H9 (cell line): ENCODE data around the gene MS4A18. TPM values are rescaled to one million over a fixed set of nuclear protein-coding genes. Genes with fewer than 3 reads are reported as not detected.

Source experiments
- DNase-seq: peaks from one replicate; pipeline ENCODE4 v3.0.0-alpha.2; 2017
- H2AFZ ChIP-seq: one replicate; pipeline ENCODE4 v1.6.1; 2013; ENCODE audit warnings: mild to moderate bottlenecking, low read length, control low read depth, moderate library complexity
- H2AK5ac ChIP-seq: 2 replicates; pipeline ENCODE4 v1.6.1; 2013; ENCODE audit warnings: low read length, control low read depth, mixed read lengths; ENCODE audit not compliant: insufficient read length
- H2BK120ac ChIP-seq: one replicate; pipeline ENCODE4 v1.6.1; 2013; ENCODE audit warnings: low read depth, mild to moderate bottlenecking, low read length, control low read depth, inconsistent platforms; ENCODE audit not compliant: poor library complexity, severe bottlenecking
- H2BK12ac ChIP-seq: 2 replicates; pipeline ENCODE4 v1.6.1; 2013; ENCODE audit warnings: low read length, control low read depth, mixed read lengths, low read depth; ENCODE audit not compliant: insufficient read length
- H2BK15ac ChIP-seq: 2 replicates; pipeline ENCODE4 v1.6.1; 2013; ENCODE audit warnings: low read depth, low read length, control low read depth
- H2BK20ac ChIP-seq: one replicate; pipeline ENCODE4 v1.6.1; 2013; ENCODE audit warnings: low read depth, mild to moderate bottlenecking, low read length, control low read depth, inconsistent platforms; ENCODE audit not compliant: poor library complexity, severe bottlenecking
- H2BK5ac ChIP-seq: 2 replicates; pipeline ENCODE4 v1.6.1; 2013; ENCODE audit warnings: low read length, control low read depth, mixed read lengths; ENCODE audit not compliant: insufficient read length
- H3K14ac ChIP-seq: 2 replicates; pipeline ENCODE4 v1.6.1; 2013; ENCODE audit warnings: low read length, control low read depth; ENCODE audit not compliant: insufficient read depth
- H3K18ac ChIP-seq: 2 replicates; pipeline ENCODE4 v1.6.1; 2013; ENCODE audit warnings: low read depth, mild to moderate bottlenecking, mixed read lengths, low read length, control low read depth; ENCODE audit not compliant: insufficient read length
- H3K23ac ChIP-seq: 2 replicates; pipeline ENCODE4 v1.6.1; 2013; ENCODE audit warnings: low read length, control low read depth, mixed read lengths, low read depth; ENCODE audit not compliant: insufficient read length
- H3K23me2 ChIP-seq: 2 replicates; pipeline ENCODE4 v1.6.1; 2013; ENCODE audit warnings: low read depth, mild to moderate bottlenecking, mixed read lengths, low read length, control low read depth; ENCODE audit not compliant: insufficient read length, poor library complexity, severe bottlenecking
- H3K27ac ChIP-seq: 2 replicates; pipeline ENCODE4 v1.5.1; 2013; ENCODE audit warnings: low read length, control low read depth, mixed read lengths, low read depth; ENCODE audit not compliant: insufficient read length
- H3K27me3 ChIP-seq: 2 replicates; pipeline ENCODE4 v1.6.1; 2013; ENCODE audit warnings: low read length, control low read depth, inconsistent platforms; ENCODE audit not compliant: insufficient read depth
- H3K4ac ChIP-seq: 2 replicates; pipeline ENCODE4 v1.6.1; 2013; ENCODE audit warnings: low read depth, mild to moderate bottlenecking, control low read depth, inconsistent platforms, low read length, moderate library complexity
- H3K4me1 ChIP-seq: 2 replicates; pipeline ENCODE4 v1.6.1; 2013; ENCODE audit warnings: low read length, control low read depth, inconsistent platforms; ENCODE audit not compliant: insufficient read depth
- H3K4me2 ChIP-seq: 2 replicates; pipeline ENCODE4 v1.6.1; 2013; ENCODE audit warnings: low read length, control low read depth, mixed read lengths; ENCODE audit not compliant: insufficient read length, insufficient read depth
- H3K56ac ChIP-seq: 2 replicates; pipeline ENCODE4 v1.6.1; 2013; ENCODE audit warnings: low read depth, mild to moderate bottlenecking, mixed read lengths, low read length, control low read depth; ENCODE audit not compliant: insufficient read length
- H3K79me1 ChIP-seq: 2 replicates; pipeline ENCODE4 v1.6.1; 2013; ENCODE audit warnings: low read depth, mild to moderate bottlenecking, moderate library complexity, low read length, control low read depth, inconsistent platforms; ENCODE audit not compliant: insufficient read depth, poor library complexity, severe bottlenecking
- H3K79me2 ChIP-seq: 2 replicates; pipeline ENCODE4 v1.6.1; 2013; ENCODE audit warnings: low read length, control low read depth, inconsistent platforms; ENCODE audit not compliant: insufficient read depth
- H3K9ac ChIP-seq: 2 replicates; pipeline ENCODE4 v1.6.1; 2013; ENCODE audit warnings: low read length, control low read depth, mixed read lengths; ENCODE audit not compliant: insufficient read length; ENCODE audit errors: extremely low read depth
- H3K9me3 ChIP-seq: one replicate; pipeline ENCODE4 v1.6.1; 2013; ENCODE audit warnings: low read depth, low read length, inconsistent platforms; ENCODE audit not compliant: control insufficient read depth
- H3T11ph ChIP-seq: one replicate; pipeline ENCODE4 v1.6.1; 2013; ENCODE audit warnings: mild to moderate bottlenecking, low read length, control low read depth, inconsistent platforms
- H4K20me1 ChIP-seq: one replicate; pipeline ENCODE4 v1.6.1; 2013; ENCODE audit not compliant: control insufficient read depth, insufficient read length, insufficient read depth
- H4K5ac ChIP-seq: 2 replicates; pipeline ENCODE4 v1.6.1; 2013; ENCODE audit warnings: low read depth, mild to moderate bottlenecking, mixed read lengths, low read length, control low read depth; ENCODE audit not compliant: insufficient read length
- H4K8ac ChIP-seq: replicated peaks from 2 replicates; pipeline ENCODE4 v1.6.1; 2013; ENCODE audit warnings: low read length, control low read depth, mixed read lengths, low read depth; ENCODE audit not compliant: insufficient read length
- H4K91ac ChIP-seq: 2 replicates; pipeline ENCODE4 v1.6.1; 2013; ENCODE audit warnings: low read depth, mild to moderate bottlenecking, moderate library complexity, mixed read lengths, low read length, control low read depth; ENCODE audit not compliant: insufficient read length
- H3K27ac Mint-ChIP-seq, 3 experiments: 2 replicates in 2 of 3; 3 replicates in 1 of 3; pipeline ENCODE4 v1.8.0; 2020 to 2021; ENCODE audit warnings: mixed read lengths in 3 of 3, mild to moderate bottlenecking in 1 of 3, moderate library complexity in 1 of 3
- H3K27me3 Mint-ChIP-seq: 2 replicates; pipeline ENCODE4 v1.8.0; 2021; ENCODE audit warnings: low read depth, mild to moderate bottlenecking, moderate library complexity, mixed read lengths
- H3K36me3 Mint-ChIP-seq, 3 experiments: 2 replicates in 2 of 3; 3 replicates in 1 of 3; pipeline ENCODE4 v1.8.0; 2020 to 2021; ENCODE audit warnings: low read depth in 3 of 3, mixed read lengths in 3 of 3; ENCODE audit not compliant: insufficient read depth in 1 of 3
- H3K4me1 Mint-ChIP-seq, 2 experiments: 2 replicates each; pipeline ENCODE4 v1.8.0; 2020; ENCODE audit warnings: mixed read lengths in 2 of 2
- H3K4me3 Mint-ChIP-seq, 2 experiments: 2 replicates in 1 of 2; 3 replicates in 1 of 2; pipeline ENCODE4 v1.8.0; 2020 to 2021; ENCODE audit warnings: mild to moderate bottlenecking in 2 of 2, mixed read lengths in 2 of 2, moderate library complexity in 1 of 2
- H3K9me3 Mint-ChIP-seq, 2 experiments: 2 replicates in 1 of 2; 3 replicates in 1 of 2; pipeline ENCODE4 v1.8.0; 2020; ENCODE audit warnings: mild to moderate bottlenecking in 2 of 2, mixed read lengths in 2 of 2, moderate library complexity in 1 of 2
- WGBS: extraction: QIAGEN DNeasy Blood & Tissue Kit; methylation state at CpG from one replicate; pipeline ENCODE4 v1.1.7; 2013; ENCODE audit warnings: missing lambda C conversion rate, low lambda C conversion rate, mixed read lengths; ENCODE audit not compliant: insufficient read length; ENCODE audit errors: extremely low coverage; 5-methylcytosine and 5-hydroxymethylcytosine counted together
- total RNA-seq: library from RNA; stranded (reverse); gene quantifications from 2 replicates; pipeline ENCODE4 v1.2.1, GENCODE V29; 2021
- TF ChIP-seq, protein P1 (sequence below): fragments of 200-600 bp; sonication (generic); conservative IDR thresholded peaks from 3 replicates; pipeline ENCODE4 v1.8.0; 2021; ENCODE audit warnings: antibody characterized with exemption, mild to moderate bottlenecking

Gene MS4A18
- total RNA-seq, 1 experiment from 2014 or later: not detected

GRCh38 chr11:60774726-60775125, 50.2 kb downstream of the MS4A18 start:
- Mint-ChIP-seq H3K4me3 (no peak overlapping the region), H3K27ac (no peak overlapping the region; a peak in 1 of 7 replicates), H3K27me3 (peaks cover 13% of the 10 kb centered on the region), H3K4me1 (peaks cover 4 to 7% of the 10 kb centered on the region in 2 experiments; a peak in 3 of 4 replicates), H3K36me3 (no peaks in the 10 kb centered on the region), H3K9me3 (no peaks in the 10 kb centered on the region)
- no CpG with 5 or more reads among the region's 13 CpGs for WGBS
- no peak overlapping the region for H3K4me2 ChIP-seq
- no peak overlapping the region for H3K18ac ChIP-seq
- H3K79me2 ChIP-seq: no peaks in the 10 kb centered on the region
- H3K4ac ChIP-seq: no peak overlapping the region
- H2AFZ ChIP-seq: no peak overlapping the region
- H3K9ac ChIP-seq: no peak overlapping the region
- no peak overlapping the region for H3K23ac ChIP-seq
- no peak overlapping the region for H2BK5ac ChIP-seq
- H2AK5ac ChIP-seq: no peak overlapping the region
- no peak overlapping the region for H3K14ac ChIP-seq
- H4K91ac ChIP-seq: no peak overlapping the region
- H4K8ac ChIP-seq: no peak overlapping the region
- H3K27me3 ChIP-seq: no peaks in the 10 kb centered on the region
- no peak overlapping the region for H4K5ac ChIP-seq
- H2BK15ac ChIP-seq: no peak overlapping the region
- DNase-seq: no peak
- H3K4me1 ChIP-seq: no peaks in the 10 kb centered on the region
- no peaks in the 10 kb centered on the region for H4K20me1 ChIP-seq
- no peaks in the 10 kb centered on the region for H3K9me3 ChIP-seq
- no peak overlapping the region for H2BK12ac ChIP-seq
- TF ChIP-seq, protein P1, sequence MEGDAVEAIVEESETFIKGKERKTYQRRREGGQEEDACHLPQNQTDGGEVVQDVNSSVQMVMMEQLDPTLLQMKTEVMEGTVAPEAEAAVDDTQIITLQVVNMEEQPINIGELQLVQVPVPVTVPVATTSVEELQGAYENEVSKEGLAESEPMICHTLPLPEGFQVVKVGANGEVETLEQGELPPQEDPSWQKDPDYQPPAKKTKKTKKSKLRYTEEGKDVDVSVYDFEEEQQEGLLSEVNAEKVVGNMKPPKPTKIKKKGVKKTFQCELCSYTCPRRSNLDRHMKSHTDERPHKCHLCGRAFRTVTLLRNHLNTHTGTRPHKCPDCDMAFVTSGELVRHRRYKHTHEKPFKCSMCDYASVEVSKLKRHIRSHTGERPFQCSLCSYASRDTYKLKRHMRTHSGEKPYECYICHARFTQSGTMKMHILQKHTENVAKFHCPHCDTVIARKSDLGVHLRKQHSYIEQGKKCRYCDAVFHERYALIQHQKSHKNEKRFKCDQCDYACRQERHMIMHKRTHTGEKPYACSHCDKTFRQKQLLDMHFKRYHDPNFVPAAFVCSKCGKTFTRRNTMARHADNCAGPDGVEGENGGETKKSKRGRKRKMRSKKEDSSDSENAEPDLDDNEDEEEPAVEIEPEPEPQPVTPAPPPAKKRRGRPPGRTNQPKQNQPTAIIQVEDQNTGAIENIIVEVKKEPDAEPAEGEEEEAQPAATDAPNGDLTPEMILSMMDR: no peak
- H2BK120ac ChIP-seq: no peak overlapping the region
- no peak overlapping the region for H3T11ph ChIP-seq
- H3K27ac ChIP-seq: no peak overlapping the region
- no peaks in the 10 kb centered on the region for H3K79me1 ChIP-seq
- H2BK20ac ChIP-seq: no peak overlapping the region
- H3K56ac ChIP-seq: no peak overlapping the region
- H3K23me2 ChIP-seq: no peaks in the 10 kb centered on the region
